K562 (cell line): ENCODE measurements around the gene KCNG1. TPM values are rescaled to one million over a fixed set of nuclear protein-coding genes. Genes with fewer than 3 reads are reported as not detected.

ENCODE experiments used
- ATAC-seq: fragments of 200-7000 bp; cut with Tn5 transposase; 3 replicates; pipeline ENCODE4 v1.9.1; 2020; ENCODE audit warnings: moderate library complexity
- BruUV-seq: library from RNA; stranded (reverse); fragments of 400-500 nt; replicated peaks from 2 replicates; lab custom pipeline; 2021; lab: Mats Ljungman, UMichigan
- CTCF ChIA-PET: fragments of 300-600 bp; formaldehyde crosslinking; extraction: SDS; loops from one replicate; lab custom pipeline; 2021; ENCODE audit warnings: low intra/inter-chr PET ratio; lab: Yijun Ruan, JAX
- POLR2A ChIA-PET: fragments of 300-600, 350-650 bp; sonication (Branson Sonifier 250); formaldehyde crosslinking; extraction: SDS; loops from one replicate; lab custom pipeline; 2021; ENCODE audit warnings: antibody characterized with exemption, inconsistent platforms; lab: Yijun Ruan, JAX
- DNase-seq, 4 experiments: peaks; one replicate each; pipeline versions ENCODE4 v3.0.0 to v3.0.0-alpha.2; 2011 to 2018; ENCODE audit warnings: low spot score in 3 of 4, mixed read lengths in 3 of 4; ENCODE audit errors: extremely low read depth in 1 of 4
- FAIRE-seq: peaks from 2 replicates; lab custom pipeline; 2011; peaks lifted over from hg19 to GRCh38; lab: Jason Lieb, UNC
- H2AFZ ChIP-seq: 2 replicates; pipeline ENCODE4 v1.6.0; 2011; ENCODE audit warnings: low read depth, low read length, control low read depth, inconsistent platforms
- H3K27ac ChIP-seq: fragments of 200-600 bp; 3 replicates; pipeline ENCODE4 v1.8.0; 2011; ENCODE audit warnings: low read depth, mild to moderate bottlenecking, control low read depth, inconsistent platforms, low read length, moderate library complexity, mixed read lengths; ENCODE audit errors: extremely low read depth
- H3K27me3 ChIP-seq, 2 experiments: fragments of 300-600 bp in 1 of 2; 2 replicates in 1 of 2; 3 replicates in 1 of 2; pipeline versions ENCODE4 v1.6.0 to v1.8.0; 2011; ENCODE audit warnings: inconsistent platforms in 2 of 2, low read length in 2 of 2, mild to moderate bottlenecking in 1 of 2, mixed read lengths in 1 of 2, moderate library complexity in 1 of 2; ENCODE audit not compliant: control insufficient read depth in 2 of 2, insufficient read depth in 2 of 2
- H3K36me3 ChIP-seq: fragments of 300-600 bp; 3 replicates; pipeline ENCODE4 v1.8.0; 2011; ENCODE audit warnings: mild to moderate bottlenecking, low read length, inconsistent platforms; ENCODE audit not compliant: control insufficient read depth, insufficient read depth
- H3K4me1 ChIP-seq, 2 experiments: fragments of 200-600 bp in 1 of 2; replicated peaks in 1 of 2; 2 replicates in 1 of 2; 3 replicates in 1 of 2; pipeline versions ENCODE4 v1.5.1 to v1.8.0; 2011; ENCODE audit warnings: inconsistent platforms in 2 of 2, low read length in 2 of 2, mild to moderate bottlenecking in 1 of 2, mixed read lengths in 1 of 2, moderate library complexity in 1 of 2; ENCODE audit not compliant: control insufficient read depth in 2 of 2, insufficient read depth in 2 of 2
- H3K4me2 ChIP-seq: 2 replicates; pipeline ENCODE4 v1.6.1; 2011; ENCODE audit warnings: low read length, control low read depth, inconsistent platforms, mixed read lengths; ENCODE audit not compliant: insufficient read depth
- H3K4me3 ChIP-seq: fragments of 200-600 bp; sonication (generic), shearing (Covaris generic); 2 replicates; pipeline ENCODE4 v1.5.1; 2016; ENCODE audit warnings: control low read depth, inconsistent platforms
- H3K79me2 ChIP-seq: fragments of 200-600 bp; 3 replicates; pipeline ENCODE4 v1.8.0; 2011; ENCODE audit warnings: low read length, inconsistent platforms; ENCODE audit not compliant: control insufficient read depth, insufficient read depth
- H3K9ac ChIP-seq, 2 experiments: 2 replicates each; pipeline versions ENCODE4 v1.6.0 to v1.6.1; 2011; ENCODE audit warnings: low read depth in 2 of 2, low read length in 2 of 2, control low read depth in 1 of 2, inconsistent platforms in 1 of 2, mild to moderate bottlenecking in 1 of 2, mixed read lengths in 1 of 2; ENCODE audit not compliant: insufficient read depth in 1 of 2
- H3K9me1 ChIP-seq: one replicate; pipeline ENCODE4 v1.6.0; 2011; ENCODE audit warnings: inconsistent platforms, mild to moderate bottlenecking, low read length, moderate library complexity; ENCODE audit not compliant: control insufficient read depth, insufficient read depth
- H3K9me3 ChIP-seq: replicated peaks from 2 replicates; pipeline ENCODE4 v1.5.1; 2011; ENCODE audit warnings: low read depth, low read length, inconsistent platforms; ENCODE audit not compliant: control insufficient read depth, insufficient read depth
- H4K20me1 ChIP-seq: replicated peaks from 2 replicates; pipeline ENCODE4 v1.6.1; 2011; ENCODE audit warnings: low read length, inconsistent platforms, mixed read lengths; ENCODE audit not compliant: control insufficient read depth, insufficient read depth
- DEAF1 ChIP-seq: fragments of 450-650 bp; formaldehyde crosslinking; IDR thresholded peaks from 2 replicates; pipeline ENCODE4 v1.4.0; 2020; ENCODE audit warnings: mild to moderate bottlenecking, moderate library complexity
- ETS1 ChIP-seq: conservative IDR thresholded peaks from 2 replicates; pipeline ENCODE4 v1.6.1; 2011; ENCODE audit warnings: low read depth, mild to moderate bottlenecking, low read length; ENCODE audit not compliant: control insufficient read depth
- HNRNPL ChIP-seq: fragments of 200-400 bp; formaldehyde crosslinking; IDR thresholded peaks from 2 replicates; pipeline ENCODE4 v1.6.1; 2017; ENCODE audit warnings: low read depth, mild to moderate bottlenecking, low read length
- IRF1 ChIP-seq: sonication (generic); formaldehyde crosslinking; IDR thresholded peaks from 2 replicates; pipeline ENCODE4 v1.8.0; 2022; ENCODE audit warnings: missing genetic modification reagents, mild to moderate bottlenecking, borderline replicate concordance
- MBD2 ChIP-seq: sonication (generic); IDR thresholded peaks from 2 replicates; pipeline ENCODE4 v1.6.1; 2016; ENCODE audit warnings: low read depth, borderline replicate concordance
- NEUROD1 ChIP-seq: fragments of 150-350 bp; IDR thresholded peaks from 2 replicates; pipeline ENCODE4 v1.6.1; 2014; ENCODE audit warnings: borderline replicate concordance, low read length, low read depth; ENCODE audit not compliant: partially characterized antibody
- PRPF4 ChIP-seq: fragments of 200-400 bp; formaldehyde crosslinking; IDR thresholded peaks from one replicate; pipeline ENCODE4 v1.6.1; 2017; ENCODE audit warnings: low read length, low read depth, mild to moderate bottlenecking; ENCODE audit not compliant: insufficient read depth, poor library complexity, severe bottlenecking
- XRCC3 ChIP-seq: fragments of 450-650 bp; IDR thresholded peaks from 2 replicates; pipeline ENCODE4 v1.6.1; 2017; ENCODE audit warnings: mild to moderate bottlenecking, moderate library complexity
- ZNF143 ChIP-seq: sonication (generic); formaldehyde crosslinking; IDR thresholded peaks from 2 replicates; pipeline ENCODE4 v1.9.0; 2022; ENCODE audit warnings: mild to moderate bottlenecking, missing genetic modification reagents
- ZNF785 ChIP-seq: fragments of 250-450 bp; sonication (Bioruptor Pico); IDR thresholded peaks from 2 replicates; pipeline ENCODE4 v1.4.0; 2020; ENCODE audit warnings: mild to moderate bottlenecking
- WGBS: fragments of 100-300 bp; shearing (Covaris generic); methylation state at CpG from one replicate; pipeline ENCODE4 v1.1.6; 2016; ENCODE audit warnings: low coverage, mixed read lengths; ENCODE audit not compliant: insufficient coverage; ENCODE audit errors: missing lambda C conversion rate; 5-methylcytosine and 5-hydroxymethylcytosine counted together
- in situ Hi-C: fragments of 300-500 bp; cut with MboI; formaldehyde crosslinking; loops from 4 replicates; pipeline ENCODE4 v1.15.0; 2018; ENCODE audit warnings: inconsistent platforms, mixed read lengths
- intact Hi-C: fragments of 100-400 bp; cut with micrococcal nuclease; formaldehyde crosslinking; loops from 2 replicates; pipeline ENCODE4 v1.14.2; 2022
- polyA plus RNA-seq, 8 experiments: library from polyadenylated mRNA; depleted of rRNA in 4 of 8; stranded (reverse) in 5 of 8; unstranded in 3 of 8; fragments of >200 nt; fragmentation: Nextera tagmentation in 2 of 8; fragmentation: Illumina TruSeq in 1 of 8; extraction: Ambion mirVana in 2 of 8; extraction: Trizol in 1 of 8; gene quantifications; 2 replicates each; pipeline versions ENCODE4 v1.2.1 to v1.2.3, GENCODE V29; 2011 to 2014; ENCODE audit warnings: inconsistent platforms in 1 of 8, missing spikeins in 1 of 8
- total RNA-seq, 7 experiments: library from RNA; depleted of rRNA in 6 of 7; stranded (reverse); fragments of >200 nt in 6 of 7; fragmentation: Illumina TruSeq in 2 of 7; extraction: Trizol in 2 of 7; gene quantifications; 2 replicates each; pipeline versions ENCODE4 v1.2.1 to v1.2.3, GENCODE V29; 2011 to 2021; ENCODE audit warnings: low replicate concordance in 1 of 7

The KCNG1 gene
- total and polyA plus RNA-seq, 9 of the 15 experiments (the other 6 are each of a cell fraction or from before 2014, with no cell fraction given), result 0.06 to 1.5 (median 0.22) TPM; not detected in 2

GRCh38 chr20:51042657-51043247 lies 19.8 kb upstream of the KCNG1 start (continued):
- TF ChIP-seq ETS1, result no peak
- no peak for TF ChIP-seq IRF1
- no peak for TF ChIP-seq HNRNPL

- no peaks in the 10 kb centered on the region for H3K9me1 ChIP-seq
- TF ChIP-seq NEUROD1 (no peak), ZNF785 (CRISPR knock-in tag) (no peak), ZNF143 (no peak), MBD2 (no peak), XRCC3 (no peak), PRPF4 (no peak), DEAF1 (CRISPR knock-in tag) (no peak)
- TF ChIP-seq, all 486 proteins: peak for 0
- Histone ChIP-seq H4K20me1 (no peaks in the 10 kb centered on the region), H3K4me1 (0 out of 5 replicates have a peak, but pooled peaks cover 0 to under 1% of the 10 kb centered on the region in 2 experiments), H3K9ac (no peak overlapping the region), H3K27ac (no peak overlapping the region), H3K4me2 (no peak overlapping the region), H3K36me3 (no peaks in the 10 kb centered on the region), H3K4me3 (no peak overlapping the region), H2AFZ (no peak overlapping the region), H3K27me3 (peaks cover 8 to 47% of the 10 kb centered on the region in 2 experiments; a peak in 4 of 5 replicates), H3K9me3 (no peaks in the 10 kb centered on the region), H3K79me2 (no peaks in the 10 kb centered on the region)
- in situ Hi-C loops (no loop called here), intact Hi-C loops (no loop called here)
- WGBS, result 11% methylated on average over 6 of the region's 6 CpGs
- FAIRE-seq (no peak), ATAC-seq (no peak), DNase-seq (no peak)
- ChIA-PET CTCF (no interaction called here), POLR2A (no interaction called here)
- BruUV-seq, result no TSS peak
These were observed 19.2 kb upstream of the KCNG1 start for GRCh38 chr20:51042064-51042463.
